ENCODE measurements around the gene ULBP1. TPM values are rescaled to one million over a fixed set of nuclear protein-coding genes. Genes with fewer than 3 reads are reported as not detected.
A peak's percentile ranks its signal among the peaks of the same experiment; 100 is the strongest.

The ULBP1 gene
- total RNA-seq, 1 donor from 2014 or later = 0.11 TPM

DNA sequence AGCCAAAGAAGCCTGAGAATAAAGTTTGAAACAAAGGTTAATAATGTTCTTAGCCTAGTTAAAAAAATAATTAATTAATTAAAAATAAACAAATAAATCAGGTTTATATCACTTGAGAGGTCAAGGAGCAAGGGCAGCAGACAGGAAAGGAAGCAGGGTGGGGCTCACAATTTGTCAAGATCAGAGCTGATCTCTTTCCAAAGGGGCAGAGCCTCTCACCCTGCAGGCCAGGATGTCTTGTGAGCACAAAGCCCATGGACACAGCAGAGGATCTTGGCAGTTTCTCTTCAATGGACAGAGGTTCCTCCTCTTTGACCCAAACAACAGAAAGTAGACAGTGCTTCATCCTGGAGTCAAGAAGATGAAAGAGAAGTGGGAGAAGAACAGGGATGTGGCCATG lies 14.9 kb downstream of the ULBP1 start:
- peaks cover 13% of the 10 kb centered on the region for H4K20me1 ChIP-seq (ENCODE audit: low read depth)
- H3K36me3 Mint-ChIP-seq = no peaks in the 10 kb centered on the region
- DNase-seq (ENCODE audit: low spot score) = no peak
- no peaks in the 10 kb centered on the region for H3K9me3 ChIP-seq (ENCODE audit: low read depth)
- no peak for TF ChIP-seq EZH2phosphoT487 (IDR thresholded peaks at IDR 0.05)
- TF ChIP-seq, protein P1, sequence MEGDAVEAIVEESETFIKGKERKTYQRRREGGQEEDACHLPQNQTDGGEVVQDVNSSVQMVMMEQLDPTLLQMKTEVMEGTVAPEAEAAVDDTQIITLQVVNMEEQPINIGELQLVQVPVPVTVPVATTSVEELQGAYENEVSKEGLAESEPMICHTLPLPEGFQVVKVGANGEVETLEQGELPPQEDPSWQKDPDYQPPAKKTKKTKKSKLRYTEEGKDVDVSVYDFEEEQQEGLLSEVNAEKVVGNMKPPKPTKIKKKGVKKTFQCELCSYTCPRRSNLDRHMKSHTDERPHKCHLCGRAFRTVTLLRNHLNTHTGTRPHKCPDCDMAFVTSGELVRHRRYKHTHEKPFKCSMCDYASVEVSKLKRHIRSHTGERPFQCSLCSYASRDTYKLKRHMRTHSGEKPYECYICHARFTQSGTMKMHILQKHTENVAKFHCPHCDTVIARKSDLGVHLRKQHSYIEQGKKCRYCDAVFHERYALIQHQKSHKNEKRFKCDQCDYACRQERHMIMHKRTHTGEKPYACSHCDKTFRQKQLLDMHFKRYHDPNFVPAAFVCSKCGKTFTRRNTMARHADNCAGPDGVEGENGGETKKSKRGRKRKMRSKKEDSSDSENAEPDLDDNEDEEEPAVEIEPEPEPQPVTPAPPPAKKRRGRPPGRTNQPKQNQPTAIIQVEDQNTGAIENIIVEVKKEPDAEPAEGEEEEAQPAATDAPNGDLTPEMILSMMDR (IDR thresholded peaks at IDR 0.05) = no peak
- no peak for TF ChIP-seq EZH2 (IDR thresholded peaks at IDR 0.05)
- no peaks in the 10 kb centered on the region for H3K79me2 ChIP-seq (ENCODE audit: low read depth)
- no peaks in the 10 kb centered on the region for H3K36me3 ChIP-seq
- peaks cover 10% of the 10 kb centered on the region for H3F3A ChIP-seq (ENCODE audit: low read depth)
- H3K27ac ChIP-seq = no peak overlapping the region
- no peak overlapping the region for H3K4me3 Mint-ChIP-seq
- peaks cover 100% of the 10 kb centered on the region for H3K27me3 ChIP-seq
- H3K4me2 ChIP-seq = no peak overlapping the region
- H3K27me3 Mint-ChIP-seq (ENCODE audit: insufficient read depth, low read depth) = peaks cover 81% of the 10 kb centered on the region
- H3K4me3 ChIP-seq = no peak overlapping the region
- no peak overlapping the region for H3K27ac Mint-ChIP-seq
- no peaks in the 10 kb centered on the region for H3K4me1 Mint-ChIP-seq
- H3K9ac ChIP-seq = no peak overlapping the region
- H3K9me3 Mint-ChIP-seq = peaks cover 5% of the 10 kb centered on the region
- H3K4me1 ChIP-seq = no peaks in the 10 kb centered on the region
- H2AFZ ChIP-seq (replicated peaks) = no peak overlapping the region

GRCh38 chr6:149979293-149979692 lies 15.6 kb downstream of the ULBP1 start:
- H3K79me2 ChIP-seq (ENCODE audit: low read depth) = no peaks in the 10 kb centered on the region
- H4K20me1 ChIP-seq (ENCODE audit: low read depth) = peaks cover 13% of the 10 kb centered on the region
- TF ChIP-seq EZH2phosphoT487 (IDR thresholded peaks at IDR 0.05) (no peak), EZH2 (IDR thresholded peaks at IDR 0.05) (no peak)
- TF ChIP-seq, protein P1 (IDR thresholded peaks at IDR 0.05) = no peak
- no peak for DNase-seq (ENCODE audit: low spot score)
- Mint-ChIP-seq H3K27ac (no peak overlapping the region), H3K27me3 (ENCODE audit: insufficient read depth, low read depth) (peaks cover 75% of the 10 kb centered on the region), H3K4me1 (no peaks in the 10 kb centered on the region), H3K36me3 (no peaks in the 10 kb centered on the region), H3K9me3 (peaks cover 5% of the 10 kb centered on the region), H3K4me3 (no peak overlapping the region)
- no peaks in the 10 kb centered on the region for H3K36me3 ChIP-seq
- H3K4me1 ChIP-seq = no peaks in the 10 kb centered on the region
- peaks cover 10% of the 10 kb centered on the region for H3F3A ChIP-seq (ENCODE audit: low read depth)
- H3K9me3 ChIP-seq (ENCODE audit: low read depth) = no peaks in the 10 kb centered on the region
- H2AFZ ChIP-seq (replicated peaks) = no peak overlapping the region
- H3K4me3 ChIP-seq = no peak overlapping the region
- H3K27ac ChIP-seq = no peak overlapping the region
- peaks cover 98% of the 10 kb centered on the region for H3K27me3 ChIP-seq
- H3K9ac ChIP-seq = no peak overlapping the region
- no peak overlapping the region for H3K4me2 ChIP-seq

GRCh38 chr6:149983145-149983544 lies 19.4 kb downstream of the ULBP1 start:
- peak; percentile 3 for DNase-seq (ENCODE audit: low spot score)
- Mint-ChIP-seq H3K27me3 (ENCODE audit: insufficient read depth, low read depth) (peaks cover 87% of the 10 kb centered on the region), H3K36me3 (no peaks in the 10 kb centered on the region), H3K9me3 (peaks cover 21% of the 10 kb centered on the region), H3K27ac (no peak overlapping the region), H3K4me3 (no peak overlapping the region), H3K4me1 (no peaks in the 10 kb centered on the region)
- no peaks in the 10 kb centered on the region for H3K36me3 ChIP-seq
- TF ChIP-seq, protein P1 (IDR thresholded peaks at IDR 0.05) = no peak
- peak; percentile 36 for TF ChIP-seq EZH2phosphoT487 (IDR thresholded peaks at IDR 0.05)
- TF ChIP-seq EZH2 (IDR thresholded peaks at IDR 0.05) = peak; percentile 37
- H3K9ac ChIP-seq = no peak overlapping the region
- no peaks in the 10 kb centered on the region for H3K4me1 ChIP-seq
- H3K4me2 ChIP-seq = no peak overlapping the region
- H4K20me1 ChIP-seq (ENCODE audit: low read depth) = peaks cover 13% of the 10 kb centered on the region
- H3K79me2 ChIP-seq (ENCODE audit: low read depth) = no peaks in the 10 kb centered on the region
- peaks cover 98% of the 10 kb centered on the region for H3K27me3 ChIP-seq
- no peak overlapping the region for H2AFZ ChIP-seq (replicated peaks)
- no peak overlapping the region for H3K27ac ChIP-seq
- peaks cover 10% of the 10 kb centered on the region for H3F3A ChIP-seq (ENCODE audit: low read depth)
- H3K4me3 ChIP-seq = no peak overlapping the region
- H3K9me3 ChIP-seq (ENCODE audit: low read depth) = peaks cover 4% of the 10 kb centered on the region

Data from neural progenitor cell (in vitro differentiated cells).